Mesenchymal stem cell (in vitro differentiated cells and primary cell): ENCODE results near the gene ALDH8A1.

Source experiments
- DNase-seq: peaks from one replicate; pipeline ENCODE4 v3.0.0-alpha.2; 2013
- H2AFZ ChIP-seq: one replicate; pipeline ENCODE4 v1.6.1; 2013; ENCODE audit warnings: low read depth, mild to moderate bottlenecking, control low read depth, inconsistent platforms, low read length, moderate library complexity
- H2AK5ac ChIP-seq: 2 replicates; pipeline ENCODE4 v1.6.1; 2013; ENCODE audit warnings: low read length, moderate library complexity, mild to moderate bottlenecking, inconsistent platforms; ENCODE audit not compliant: severe bottlenecking
- H2BK120ac ChIP-seq: one replicate; pipeline ENCODE4 v1.6.1; 2013; ENCODE audit warnings: low read depth, mild to moderate bottlenecking, inconsistent platforms, low read length, moderate library complexity
- H2BK12ac ChIP-seq, 2 experiments: one replicate each; pipeline ENCODE4 v1.6.1; 2013; ENCODE audit warnings: inconsistent platforms in 2 of 2, low read length in 2 of 2, mild to moderate bottlenecking in 2 of 2, moderate library complexity in 2 of 2, control low read depth in 1 of 2
- H2BK15ac ChIP-seq: one replicate; pipeline ENCODE4 v1.6.1; 2013; ENCODE audit warnings: mild to moderate bottlenecking, low read depth, inconsistent platforms; ENCODE audit not compliant: poor library complexity, severe bottlenecking
- H2BK5ac ChIP-seq: 2 replicates; pipeline ENCODE4 v1.6.1; 2013; ENCODE audit warnings: low read depth, mild to moderate bottlenecking, low read length, control low read depth, inconsistent platforms; ENCODE audit not compliant: poor library complexity, severe bottlenecking
- H3K14ac ChIP-seq, 2 experiments: one replicate each; pipeline ENCODE4 v1.6.1; 2013; ENCODE audit warnings: inconsistent platforms in 2 of 2, low read length in 2 of 2, control low read depth in 1 of 2, mild to moderate bottlenecking in 1 of 2, moderate library complexity in 1 of 2
- H3K18ac ChIP-seq, 2 experiments: one replicate each; pipeline ENCODE4 v1.6.1; 2013; ENCODE audit warnings: inconsistent platforms in 2 of 2, low read length in 2 of 2, control low read depth in 1 of 2, low read depth in 1 of 2, mild to moderate bottlenecking in 1 of 2
- H3K23ac ChIP-seq, 2 experiments: one replicate each; pipeline ENCODE4 v1.6.1; 2013; ENCODE audit warnings: inconsistent platforms in 2 of 2, low read length in 2 of 2, mild to moderate bottlenecking in 2 of 2, moderate library complexity in 2 of 2, control low read depth in 1 of 2
- H3K27ac ChIP-seq: 2 replicates; pipeline ENCODE4 v1.5.1; 2013; ENCODE audit warnings: mild to moderate bottlenecking, moderate library complexity, low read length, control low read depth, inconsistent platforms; ENCODE audit not compliant: poor library complexity, severe bottlenecking
- H3K27me3 ChIP-seq, 2 experiments: 2 replicates each; pipeline versions ENCODE4 v1.6.1 to v1.7.0; 2013; ENCODE audit warnings: low read length in 2 of 2, mild to moderate bottlenecking in 2 of 2, moderate library complexity in 2 of 2, control low read depth in 1 of 2, inconsistent platforms in 1 of 2; ENCODE audit not compliant: control insufficient read depth in 1 of 2, insufficient read depth in 1 of 2
- H3K36me3 ChIP-seq, 2 experiments: 2 replicates each; pipeline versions ENCODE4 v1.6.1 to v1.7.0; 2013; ENCODE audit warnings: low read length in 2 of 2, control low read depth in 1 of 2, inconsistent platforms in 1 of 2, low read depth in 1 of 2, mild to moderate bottlenecking in 1 of 2; ENCODE audit not compliant: insufficient read depth in 2 of 2, control insufficient read depth in 1 of 2
- H3K4ac ChIP-seq, 2 experiments: one replicate each; pipeline ENCODE4 v1.6.1; 2013; ENCODE audit warnings: inconsistent platforms in 2 of 2, low read length in 2 of 2, mild to moderate bottlenecking in 2 of 2, moderate library complexity in 2 of 2, control low read depth in 1 of 2, low read depth in 1 of 2
- H3K4me1 ChIP-seq: 2 replicates; pipeline ENCODE4 v1.6.1; 2013; ENCODE audit warnings: low read depth, low read length, control low read depth; ENCODE audit not compliant: control insufficient read depth, insufficient read depth
- H3K4me2 ChIP-seq: 2 replicates; pipeline ENCODE4 v1.6.1; 2013; ENCODE audit warnings: low read length, mild to moderate bottlenecking, inconsistent platforms; ENCODE audit not compliant: poor library complexity, severe bottlenecking
- H3K4me3 ChIP-seq, 2 experiments: 2 replicates each; pipeline versions ENCODE4 v1.5.1 to v1.7.0; 2013; ENCODE audit warnings: low read length in 2 of 2, mild to moderate bottlenecking in 2 of 2, control low read depth in 1 of 2, low read depth in 1 of 2; ENCODE audit not compliant: insufficient read depth in 1 of 2
- H3K79me1 ChIP-seq: replicated peaks from 2 replicates; pipeline ENCODE4 v1.6.1; 2013; ENCODE audit warnings: mild to moderate bottlenecking, control low read depth, low read length, inconsistent platforms; ENCODE audit not compliant: poor library complexity, severe bottlenecking
- H3K9ac ChIP-seq: 2 replicates; pipeline ENCODE4 v1.7.0; 2013; ENCODE audit warnings: mild to moderate bottlenecking, low read length, moderate library complexity
- H3K9me3 ChIP-seq: 2 replicates; pipeline ENCODE4 v1.7.0; 2013; ENCODE audit warnings: mild to moderate bottlenecking, low read length; ENCODE audit not compliant: control insufficient read depth
- H4K8ac ChIP-seq: one replicate; pipeline ENCODE4 v1.6.1; 2013; ENCODE audit warnings: inconsistent platforms, mild to moderate bottlenecking, low read length, moderate library complexity
- H4K91ac ChIP-seq: one replicate; pipeline ENCODE4 v1.6.1; 2013; ENCODE audit warnings: mild to moderate bottlenecking, low read length, inconsistent platforms
- WGBS: methylation state at CpG from one replicate; pipeline ENCODE4 v1.1.7; 2013; ENCODE audit warnings: mixed read lengths; 5-methylcytosine and 5-hydroxymethylcytosine counted together

ALDH8A1 gene

DNA sequence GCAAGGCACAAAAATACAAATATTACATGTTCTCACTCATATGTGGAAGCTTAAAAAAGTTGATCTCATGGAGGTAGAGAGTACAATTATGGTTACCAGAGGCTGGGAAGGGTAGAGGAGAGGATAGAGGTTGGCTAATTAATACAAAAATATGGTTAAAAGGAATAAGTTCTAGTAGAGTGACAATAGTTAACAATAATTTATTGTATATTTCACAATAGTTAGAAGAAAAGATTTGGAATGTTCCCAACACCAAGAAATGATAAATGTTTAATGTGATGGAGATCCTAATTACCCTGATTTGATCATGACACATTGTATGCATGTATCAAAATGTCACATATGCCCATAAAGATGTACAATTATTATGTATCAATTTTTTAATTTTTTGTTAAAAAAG, 1.8 kb downstream of the ALDH8A1 start:
- peaks cover 2% of the 10 kb centered on the region for H3K4me1 ChIP-seq
- H3K4me2 ChIP-seq = no peak overlapping the region
- no peak overlapping the region for H2BK120ac ChIP-seq
- no peak overlapping the region for H3K9ac ChIP-seq
- no peaks in the 10 kb centered on the region for H3K36me3 ChIP-seq
- H3K9me3 ChIP-seq = no peaks in the 10 kb centered on the region
- H3K4me3 ChIP-seq = no peak overlapping the region
- no peak overlapping the region for H4K91ac ChIP-seq
- no peak overlapping the region for H4K8ac ChIP-seq
- no peak overlapping the region for H3K4ac ChIP-seq
- no peak overlapping the region for H3K27ac ChIP-seq
- H2BK15ac ChIP-seq = no peak overlapping the region
- no peak for DNase-seq
- no peak overlapping the region for H2AK5ac ChIP-seq
- H3K14ac ChIP-seq = no peak overlapping the region
- no peak overlapping the region for H2BK5ac ChIP-seq
- H3K18ac ChIP-seq = no peak overlapping the region
- H3K79me1 ChIP-seq = no peaks in the 10 kb centered on the region
- H3K23ac ChIP-seq = no peak overlapping the region
- H2AFZ ChIP-seq = no peak overlapping the region
- H3K27me3 ChIP-seq = no peaks in the 10 kb centered on the region
- H2BK12ac ChIP-seq = no peak overlapping the region

DNA sequence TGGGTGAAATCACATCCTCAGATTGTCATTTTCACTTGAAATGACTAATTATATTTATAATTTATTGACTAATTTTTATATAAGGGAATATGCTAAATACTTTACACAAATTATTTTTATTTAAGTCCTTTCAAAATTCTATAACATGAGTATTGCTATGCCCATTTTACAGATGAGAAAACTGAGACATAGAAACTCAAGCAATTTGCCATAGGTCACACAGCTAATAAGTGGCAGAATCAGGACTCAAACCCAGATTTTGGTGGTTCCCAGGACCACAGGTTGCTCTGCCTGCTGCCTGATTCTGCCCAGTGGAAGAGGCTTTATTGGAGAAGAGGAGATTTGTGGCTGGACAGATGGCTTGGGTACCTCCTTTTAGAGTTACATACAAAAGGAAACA, 4.9 kb downstream of the ALDH8A1 start:
- H3K4me2 ChIP-seq = no peak overlapping the region
- H3K79me1 ChIP-seq = no peaks in the 10 kb centered on the region
- H3K36me3 ChIP-seq = no peaks in the 10 kb centered on the region
- H2AK5ac ChIP-seq = no peak overlapping the region
- no peaks in the 10 kb centered on the region for H3K4me1 ChIP-seq
- H2AFZ ChIP-seq = no peak overlapping the region
- no peak overlapping the region for H4K8ac ChIP-seq
- no peak for DNase-seq
- no peak overlapping the region for H3K4me3 ChIP-seq
- no peak overlapping the region for H3K4ac ChIP-seq
- H2BK120ac ChIP-seq = no peak overlapping the region
- H3K9ac ChIP-seq = no peak overlapping the region
- no peaks in the 10 kb centered on the region for H3K9me3 ChIP-seq
- H2BK5ac ChIP-seq = no peak overlapping the region
- no peak overlapping the region for H2BK15ac ChIP-seq
- no peak overlapping the region for H3K18ac ChIP-seq
- no peak overlapping the region for H3K23ac ChIP-seq
- no peak overlapping the region for H3K27ac ChIP-seq
- no peak overlapping the region for H4K91ac ChIP-seq
- no peak overlapping the region for H2BK12ac ChIP-seq
- H3K27me3 ChIP-seq = no peaks in the 10 kb centered on the region
- no peak overlapping the region for H3K14ac ChIP-seq

DNA sequence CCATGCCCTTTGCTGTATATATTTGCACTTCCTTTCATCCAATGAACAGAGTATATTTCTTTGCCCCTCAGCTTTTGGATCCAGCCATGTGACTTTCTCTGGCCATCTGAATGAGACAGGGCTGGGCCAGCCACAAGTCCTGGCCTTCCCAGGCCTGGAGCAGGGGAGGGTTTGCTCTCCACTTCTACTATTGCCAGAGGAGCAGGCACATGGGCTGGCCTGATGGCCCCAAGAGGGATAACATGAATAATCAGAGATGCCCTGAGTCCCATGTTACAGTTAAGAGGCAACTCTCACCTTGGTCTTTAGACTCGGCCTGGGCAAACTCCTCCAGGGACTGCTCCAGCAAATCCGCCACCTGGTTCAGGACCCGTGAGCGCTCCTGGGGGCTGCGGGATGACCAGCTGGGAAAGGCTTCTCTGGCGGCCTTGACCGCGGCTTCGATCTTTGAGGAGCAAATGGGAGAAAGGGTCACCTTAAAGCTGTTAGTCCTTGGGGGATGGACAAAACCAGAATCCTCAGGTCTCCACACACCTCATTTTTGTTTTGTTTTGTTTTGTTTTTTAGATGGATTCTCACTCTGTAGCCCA, 6.3 kb downstream of the ALDH8A1 start:
- no peak overlapping the region for H2BK12ac ChIP-seq
- H3K9me3 ChIP-seq = no peaks in the 10 kb centered on the region
- no peak overlapping the region for H3K27ac ChIP-seq
- no peaks in the 10 kb centered on the region for H3K27me3 ChIP-seq
- no peak overlapping the region for H2BK15ac ChIP-seq
- H3K79me1 ChIP-seq = no peaks in the 10 kb centered on the region
- no peak overlapping the region for H2BK5ac ChIP-seq
- no peaks in the 10 kb centered on the region for H3K36me3 ChIP-seq
- no peak overlapping the region for H4K91ac ChIP-seq
- no peak overlapping the region for H3K4ac ChIP-seq
- no peak overlapping the region for H2AK5ac ChIP-seq
- no peak overlapping the region for H3K4me2 ChIP-seq
- no peak overlapping the region for H3K18ac ChIP-seq
- no peak for DNase-seq
- 98% methylated on average over 9 of the region's 9 CpGs for WGBS
- no peak overlapping the region for H4K8ac ChIP-seq
- H3K14ac ChIP-seq = no peak overlapping the region
- H2BK120ac ChIP-seq = no peak overlapping the region
- no peak overlapping the region for H3K9ac ChIP-seq
- no peak overlapping the region for H2AFZ ChIP-seq
- peaks cover 3% of the 10 kb centered on the region for H3K4me1 ChIP-seq
- H3K4me3 ChIP-seq = no peak overlapping the region
- H3K23ac ChIP-seq = peak overlapping the region in 1 of 2 experiments; percentile 1

DNA sequence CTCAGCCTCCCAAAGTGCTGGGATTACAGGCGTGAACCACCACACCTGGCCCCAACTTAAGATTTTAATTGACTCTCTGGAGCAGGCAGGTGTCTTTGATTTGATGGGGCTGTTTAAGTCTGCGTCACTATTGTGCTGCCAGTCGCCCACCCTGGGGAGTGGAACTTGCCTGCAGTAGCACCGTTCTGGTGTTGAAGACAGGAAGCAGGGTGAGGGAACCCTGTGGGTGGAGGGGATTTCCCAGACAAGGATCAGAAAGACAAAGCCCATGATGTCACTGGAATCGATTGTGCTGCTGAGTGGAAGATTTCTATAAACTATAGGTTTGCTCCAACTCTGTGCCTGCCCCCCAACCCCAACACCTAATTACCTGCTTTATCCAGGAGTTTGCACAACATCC, 11.0 kb downstream of the ALDH8A1 start:
- peak; percentile 8 for DNase-seq
- Histone ChIP-seq H3K36me3 (no peaks in the 10 kb centered on the region), H2BK15ac (no peak overlapping the region), H2BK5ac (no peak overlapping the region), H2BK120ac (no peak overlapping the region), H3K4me2 (no peak overlapping the region), H3K18ac (no peak overlapping the region), H2AFZ (no peak overlapping the region), H3K27ac (no peak overlapping the region), H3K23ac (no peak overlapping the region), H3K14ac (no peak overlapping the region), H3K9me3 (no peaks in the 10 kb centered on the region), H3K9ac (no peak overlapping the region), H2BK12ac (no peak overlapping the region), H3K27me3 (no peaks in the 10 kb centered on the region), H3K4me3 (no peak overlapping the region), H4K91ac (no peak overlapping the region), H3K4me1 (peaks cover 18% of the 10 kb centered on the region), H2AK5ac (no peak overlapping the region), H3K79me1 (no peaks in the 10 kb centered on the region), H3K4ac (no peak overlapping the region), H4K8ac (no peak overlapping the region)
- WGBS = 80% methylated on average over 4 of the region's 5 CpGs
